Erythroblast (primary cell): ENCODE results near the gene SSPN.

Experiments used
- GATA1 ChIP-seq: IDR thresholded peaks from 2 replicates; pipeline ENCODE4 v1.6.1; 2011; ENCODE audit warnings: low read depth, mild to moderate bottlenecking, control low read depth, low read length, moderate library complexity
- POLR2A ChIP-seq: IDR thresholded peaks from 2 replicates; pipeline ENCODE4 v1.6.1; 2011; ENCODE audit warnings: mild to moderate bottlenecking, low read length

DNA sequence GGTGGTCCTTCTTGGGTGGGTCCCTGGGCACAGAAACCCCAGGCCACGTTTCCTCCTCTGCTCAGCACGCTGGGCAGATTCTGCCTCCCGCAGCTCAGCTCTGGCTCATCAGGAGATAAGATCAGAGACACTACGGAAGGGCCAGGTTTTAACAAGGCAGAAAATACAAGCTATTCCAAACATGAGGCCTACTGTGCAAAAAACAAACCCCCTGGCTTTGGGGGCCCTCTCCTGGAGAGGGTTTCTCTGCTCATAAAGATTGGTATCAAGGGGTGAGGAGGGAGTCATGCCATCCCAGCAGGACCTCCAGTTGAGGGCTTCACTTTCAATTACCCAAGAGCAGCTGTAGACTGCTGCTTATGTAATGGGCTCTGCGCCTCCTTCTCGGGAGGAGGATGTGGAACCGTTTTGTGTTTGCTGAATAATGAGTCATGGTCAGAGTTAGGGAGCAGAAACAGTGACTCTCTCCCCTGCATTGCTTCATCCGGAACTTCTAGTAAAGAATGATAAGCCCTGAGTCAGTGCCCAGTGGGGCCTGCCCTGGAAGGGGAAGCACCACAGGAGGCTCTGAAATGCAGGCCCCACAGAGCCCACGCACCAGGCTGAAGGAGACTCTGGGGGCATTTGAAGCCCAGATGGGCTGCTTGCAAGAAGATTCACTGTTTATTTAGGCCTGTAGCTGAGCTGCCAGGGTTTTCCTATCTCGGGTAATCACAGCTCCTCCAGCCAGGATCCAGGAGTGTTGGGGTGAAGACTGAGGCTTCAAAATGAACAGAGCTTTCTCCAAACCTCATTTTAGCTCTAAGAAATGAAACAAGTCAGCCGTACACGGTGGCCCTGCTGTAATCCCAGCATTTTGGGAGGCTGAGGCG is 79.3 kb downstream of the SSPN start:
- TF ChIP-seq POLR2A: peak; percentile 54
- no peak for TF ChIP-seq GATA1
